Lower leg skin (tissue), 4 donors: ENCODE measurements around the gene GPRIN2. TPM values are rescaled to one million over a fixed set of nuclear protein-coding genes. Genes with fewer than 3 reads are reported as not detected.
"Not testable (repeated sequence)": the region's sequence is repeated elsewhere in the genome, so short reads cannot be mapped to it uniquely, and the experiment has no call there.

Experiments used
- DNase-seq, 2 donors: peaks; one replicate each; pipeline ENCODE4 v3.0.0-alpha.2; 2019; ENCODE audit warnings: low spot score in 2 of 2
- H3K4me3 ChIP-seq: fragments of 200-600 bp; sonication (generic); 2 replicates; pipeline ENCODE4 v1.5.1; 2017; ENCODE audit warnings: mild to moderate bottlenecking, low read depth; ENCODE audit not compliant: poor library complexity, severe bottlenecking
- POLR2A ChIP-seq, 2 donors: fragments of 450-650 bp; IDR thresholded peaks; one replicate each; pipeline ENCODE4 v1.6.1; 2016 to 2017; ENCODE audit warnings: antibody characterized with exemption in 2 of 2, mild to moderate bottlenecking in 1 of 2, moderate library complexity in 1 of 2
- WGBS, 2 donors: methylation state at CpG; one replicate each; pipeline ENCODE4 v1.1.5; 2018; 5-methylcytosine and 5-hydroxymethylcytosine counted together
- intact Hi-C: fragments of 100-400 bp; cut with DNase I; formaldehyde crosslinking; loops from one replicate; pipeline ENCODE4 v1.15.0; 2023; ENCODE audit warnings: low total_unique reads
- total RNA-seq, 4 donors: library from RNA; depleted of rRNA; stranded (reverse); fragments of >200 nt; gene quantifications; one replicate each; pipeline ENCODE4 v1.1.0, GENCODE V29; 2016
- TF ChIP-seq, protein P1 (sequence below), 3 donors: fragments of 450-650 bp; IDR thresholded peaks; one replicate each; pipeline ENCODE4 v1.5.1; 2016; ENCODE audit warnings: antibody characterized with exemption in 3 of 3, mild to moderate bottlenecking in 3 of 3, moderate library complexity in 2 of 3

GPRIN2 gene
- total RNA-seq, 4 donors from 2014 or later = 50.5 to 118 (median 61.8) TPM

DNA sequence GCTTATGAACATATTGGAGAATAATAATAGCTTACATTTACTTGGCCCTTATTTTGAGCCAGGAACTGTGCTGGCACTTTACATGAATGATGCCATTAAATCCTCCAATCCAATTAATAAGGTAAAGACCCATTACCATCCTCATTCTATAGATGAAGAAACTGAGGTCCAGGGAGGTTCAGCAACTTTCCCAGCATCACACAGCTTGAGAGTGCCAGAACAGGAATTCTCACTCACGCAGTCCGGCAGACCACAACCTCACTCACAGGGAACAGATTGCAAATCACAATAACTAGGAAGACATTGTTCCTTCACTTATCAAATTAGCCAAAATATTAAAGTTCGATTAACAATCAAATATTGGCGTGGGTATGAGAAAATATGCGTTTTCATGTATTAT, 18.3 kb downstream of the GPRIN2 start:
- H3K4me3 ChIP-seq = no peak overlapping the region
- WGBS, 2 donors = 94 to 95% methylated on average over 5 of the region's 5 CpGs
- DNase-seq = no peak
- TF ChIP-seq POLR2A (IDR thresholded peaks at IDR 0.05) = no peak
- TF ChIP-seq, protein P1, sequence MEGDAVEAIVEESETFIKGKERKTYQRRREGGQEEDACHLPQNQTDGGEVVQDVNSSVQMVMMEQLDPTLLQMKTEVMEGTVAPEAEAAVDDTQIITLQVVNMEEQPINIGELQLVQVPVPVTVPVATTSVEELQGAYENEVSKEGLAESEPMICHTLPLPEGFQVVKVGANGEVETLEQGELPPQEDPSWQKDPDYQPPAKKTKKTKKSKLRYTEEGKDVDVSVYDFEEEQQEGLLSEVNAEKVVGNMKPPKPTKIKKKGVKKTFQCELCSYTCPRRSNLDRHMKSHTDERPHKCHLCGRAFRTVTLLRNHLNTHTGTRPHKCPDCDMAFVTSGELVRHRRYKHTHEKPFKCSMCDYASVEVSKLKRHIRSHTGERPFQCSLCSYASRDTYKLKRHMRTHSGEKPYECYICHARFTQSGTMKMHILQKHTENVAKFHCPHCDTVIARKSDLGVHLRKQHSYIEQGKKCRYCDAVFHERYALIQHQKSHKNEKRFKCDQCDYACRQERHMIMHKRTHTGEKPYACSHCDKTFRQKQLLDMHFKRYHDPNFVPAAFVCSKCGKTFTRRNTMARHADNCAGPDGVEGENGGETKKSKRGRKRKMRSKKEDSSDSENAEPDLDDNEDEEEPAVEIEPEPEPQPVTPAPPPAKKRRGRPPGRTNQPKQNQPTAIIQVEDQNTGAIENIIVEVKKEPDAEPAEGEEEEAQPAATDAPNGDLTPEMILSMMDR (IDR thresholded peaks at IDR 0.05) = no peak
- intact Hi-C loops = no loop called here

DNA sequence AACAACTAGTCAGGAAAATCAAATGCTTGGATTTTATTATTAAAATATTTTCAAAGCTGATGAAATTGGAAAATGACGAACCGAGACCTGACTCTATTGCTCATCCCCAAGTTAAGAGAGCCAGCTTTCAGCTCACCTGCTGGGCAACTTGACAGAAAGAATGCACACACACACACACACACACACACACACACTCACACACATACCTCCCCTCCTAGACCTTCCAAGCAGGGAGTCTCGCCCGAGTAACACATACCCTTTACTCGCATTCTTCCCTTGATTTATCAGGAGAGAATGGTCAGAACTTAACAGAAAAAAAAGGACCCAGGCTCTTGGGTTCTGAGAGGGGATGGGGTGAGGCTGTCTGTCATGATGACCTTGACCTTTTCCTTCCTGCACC, 19.1 kb downstream of the GPRIN2 start:
- intact Hi-C loops = no loop called here
- no peak for DNase-seq
- H3K4me3 ChIP-seq = no peak overlapping the region
- 77 to 80% methylated on average over 5 of the region's 5 CpGs for WGBS, 2 donors
- no peak for TF ChIP-seq POLR2A (IDR thresholded peaks at IDR 0.05)
- TF ChIP-seq, protein P1 (IDR thresholded peaks at IDR 0.05) = no peak

DNA sequence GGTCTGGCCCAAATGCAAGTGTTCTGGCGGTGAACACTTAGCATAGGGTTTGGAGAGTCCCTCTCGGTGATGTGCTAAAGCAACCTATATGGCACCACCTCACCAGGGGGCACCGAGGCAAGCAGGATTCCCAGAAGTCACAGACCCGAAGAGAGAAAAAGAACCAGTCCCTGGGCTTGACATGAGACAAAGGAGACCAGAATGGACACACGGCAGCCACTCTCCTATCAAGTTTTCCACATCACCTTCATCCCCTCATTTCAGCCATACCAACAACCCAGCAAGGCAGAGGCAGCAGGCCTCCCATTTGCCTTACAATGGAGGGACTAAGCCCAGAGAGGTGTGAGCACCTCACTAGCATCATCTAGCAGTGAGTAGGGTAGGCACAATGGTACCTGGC, 19.7 kb downstream of the GPRIN2 start:
- no peak for DNase-seq
- intact Hi-C loops = no loop called here
- TF ChIP-seq, protein P1 (IDR thresholded peaks at IDR 0.05) = no peak
- no peak for TF ChIP-seq POLR2A (IDR thresholded peaks at IDR 0.05)
- no peak overlapping the region for H3K4me3 ChIP-seq
- WGBS, 2 donors = 90% methylated on average over 5 of the region's 5 CpGs

DNA sequence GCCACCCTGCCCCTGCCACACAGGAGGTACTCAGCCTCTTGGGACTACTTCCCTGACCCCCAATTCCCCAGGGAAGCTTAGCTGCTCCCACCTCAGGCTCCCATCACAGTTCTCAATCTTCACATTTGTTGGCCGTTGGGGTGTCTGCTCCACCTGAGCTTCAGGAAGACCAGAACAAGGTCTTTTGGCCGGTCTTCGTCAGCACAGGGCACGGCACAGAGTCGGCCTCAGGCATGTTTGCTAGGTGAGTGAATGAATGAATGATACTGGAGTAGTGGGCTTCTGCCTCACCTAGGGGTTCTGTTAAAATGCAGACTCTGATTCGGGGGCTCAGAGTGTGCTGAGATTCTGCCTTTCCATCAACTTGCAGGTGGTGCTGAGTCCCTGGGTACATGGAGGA, 20.3 kb downstream of the GPRIN2 start:
- no peak overlapping the region for H3K4me3 ChIP-seq
- no peak for DNase-seq
- TF ChIP-seq, protein P1 (IDR thresholded peaks at IDR 0.05) = no peak
- intact Hi-C loops = no loop called here
- WGBS, 2 donors = 88 to 90% methylated on average over 6 of the region's 6 CpGs

DNA sequence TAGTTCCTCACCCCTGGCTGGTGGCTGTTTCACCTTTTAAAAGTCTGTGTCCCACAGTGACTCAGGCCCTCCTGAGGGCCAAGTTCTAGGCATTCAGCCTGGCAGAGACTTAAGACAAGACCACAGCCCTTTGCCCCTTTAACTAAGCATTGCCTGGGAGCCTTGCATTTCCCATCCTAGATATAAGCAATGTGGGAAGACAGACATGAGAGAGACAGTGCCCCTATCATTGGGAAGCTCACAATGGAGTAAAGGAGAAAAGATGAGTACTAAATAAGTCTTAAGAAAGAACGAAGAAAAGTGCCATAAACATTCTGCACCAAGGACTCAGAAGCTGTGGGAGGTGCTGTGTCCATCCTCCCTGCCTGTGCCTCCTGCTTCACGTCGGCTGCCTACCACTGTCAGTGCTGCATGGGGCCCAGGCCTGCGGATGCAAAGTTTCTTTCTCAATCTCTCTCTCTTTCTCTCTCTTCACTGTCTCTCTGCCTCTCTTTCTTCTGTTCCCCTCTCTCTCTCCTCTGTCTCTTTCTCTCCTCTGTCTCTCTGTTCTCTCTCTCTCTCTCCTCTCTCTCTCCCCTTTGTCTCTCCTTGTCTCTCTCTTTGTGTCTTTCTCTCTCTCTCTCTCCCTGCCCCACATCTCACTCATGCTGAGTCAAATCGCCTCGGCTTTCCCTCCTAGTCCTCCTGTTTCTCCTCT, 21.5 kb downstream of the GPRIN2 start:
- WGBS, 2 donors = 79 to 84% methylated on average over 6 of the region's 6 CpGs
- TF ChIP-seq POLR2A (IDR thresholded peaks at IDR 0.05) = no peak
- TF ChIP-seq, protein P1 (IDR thresholded peaks at IDR 0.05) = no peak
- H3K4me3 ChIP-seq = no peak overlapping the region
- DNase-seq = no peak
- intact Hi-C loops = no loop called here

DNA sequence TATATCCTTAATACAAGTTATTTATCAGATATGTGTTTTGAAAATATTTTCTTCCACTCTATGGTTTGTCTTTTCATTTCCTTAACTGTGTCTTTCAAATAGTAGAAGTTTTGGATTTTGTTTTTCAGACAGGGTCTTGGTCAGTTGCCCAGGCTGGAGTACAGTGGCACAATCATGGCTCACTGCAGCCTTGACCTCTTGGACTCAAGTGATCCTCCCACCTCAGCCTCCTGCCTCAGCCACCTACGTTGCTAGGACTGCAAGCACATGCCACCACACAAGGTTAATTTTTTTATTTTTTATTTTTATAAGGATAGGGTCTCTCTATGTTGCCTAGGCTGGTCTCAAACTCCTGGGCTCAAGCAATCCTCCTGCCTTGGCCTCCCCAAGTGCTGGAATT, 24.2 kb downstream of the GPRIN2 start:
- intact Hi-C loops, H3K4me3 ChIP-seq: not testable (repeated sequence)
- WGBS, 2 donors = 87 to 88% methylated on average over 1 of the region's 1 CpG
- DNase-seq = peak in 1 of 2 donors; percentile 57
